K562 (cell line): ENCODE data around the gene IL1B.

ENCODE experiments used
- BRCA1 ChIP-seq, 2 experiments: fragments of 450-650 bp in 1 of 2; sonication (generic) in 1 of 2; formaldehyde crosslinking in 1 of 2; IDR thresholded peaks; 2 replicates each; pipeline versions ENCODE4 v1.5.0 to v1.6.1; 2017 to 2020; ENCODE audit warnings: mild to moderate bottlenecking in 1 of 2, missing genetic modification reagents in 1 of 2
- BRF2 ChIP-seq: IDR thresholded peaks from 3 replicates; pipeline ENCODE4 v1.6.1; 2011; ENCODE audit warnings: borderline replicate concordance, mild to moderate bottlenecking; ENCODE audit not compliant: insufficient read length, insufficient read depth
- CBX1 ChIP-seq: sonication (generic); IDR thresholded peaks from 2 replicates; pipeline ENCODE4 v1.6.1; 2016; ENCODE audit warnings: antibody characterized with exemption, low read depth, mild to moderate bottlenecking
- CHD7 ChIP-seq: fragments of 200-600 bp; sonication (generic); IDR thresholded peaks from one replicate; pipeline ENCODE4 v1.6.1; 2012; ENCODE audit warnings: mild to moderate bottlenecking, low read depth, low read length, inconsistent platforms
- CREB5 ChIP-seq: fragments of 250-450 bp; sonication (Bioruptor Pico); IDR thresholded peaks from 2 replicates; pipeline ENCODE4 v1.5.0; 2020; ENCODE audit warnings: mild to moderate bottlenecking
- CTCF ChIP-seq, 3 experiments: IDR thresholded peaks in 2 of 3; conservative IDR thresholded peaks in 1 of 3; 2 replicates each; pipeline ENCODE4 v1.5.1; 2011 to 2012; ENCODE audit warnings: low read length in 3 of 3, mild to moderate bottlenecking in 3 of 3, control low read depth in 2 of 3, improper control_type of control experiment in 1 of 3, inconsistent platforms in 1 of 3, low read depth in 1 of 3, mixed read lengths in 1 of 3, moderate library complexity in 1 of 3; ENCODE audit not compliant: insufficient read depth in 2 of 3
- EZH2 ChIP-seq: IDR thresholded peaks from 2 replicates; pipeline ENCODE4 v1.6.1; 2012; ENCODE audit warnings: low read depth, mild to moderate bottlenecking, inconsistent platforms, low read length, borderline replicate concordance
- SMAD1 ChIP-seq: fragments of 150-350 bp; IDR thresholded peaks from 2 replicates; pipeline ENCODE4 v1.6.1; 2014; ENCODE audit warnings: low read length, low read depth; ENCODE audit not compliant: partially characterized antibody
- TSHZ1 ChIP-seq: fragments of 250-450 bp; sonication (Bioruptor Pico); IDR thresholded peaks from 2 replicates; pipeline ENCODE4 v1.4.0; 2020; ENCODE audit warnings: mild to moderate bottlenecking, moderate library complexity
- ZNF239 ChIP-seq: fragments of 250-450 bp; sonication (Bioruptor Pico); IDR thresholded peaks from 2 replicates; pipeline ENCODE4 v1.4.0; 2020; ENCODE audit warnings: mild to moderate bottlenecking
- ZNF77 ChIP-seq: fragments of 250-450 bp; sonication (Bioruptor Pico); IDR thresholded peaks from 2 replicates; pipeline ENCODE4 v1.5.0; 2020

GRCh38 chr2:112886291-112886690 lies 49.7 kb upstream of the IL1B start:
- TF ChIP-seq CHD7 (no peak), ZNF77 (no peak), BRF2 (no peak), CTCF (IDR thresholded peaks at IDR 0.05 in 2 of 3, conservative IDR thresholded peaks at IDR 0.05 in 1 of 3; ENCODE audit: insufficient read depth in 2 of 3, low read depth in 1 of 3, low read length in 3 of 3) (no peak), ZNF239 (CRISPR knock-in tag) (no peak), SMAD1 (no peak), TSHZ1 (CRISPR knock-in tag) (no peak), CBX1 (no peak), EZH2 (no peak), BRCA1 (IDR thresholded peaks at IDR 0.05) (no peak), BRCA1 (CRISPR knock-in tag; IDR thresholded peaks at IDR 0.05) (no peak), CREB5 (CRISPR knock-in tag) (no peak)
